Measurements from ENCODE around the gene FNBP1. TPM values are rescaled to one million over a fixed set of nuclear protein-coding genes. Genes with fewer than 3 reads are reported as not detected.

The FNBP1 gene
- total RNA-seq, 1 experiment from 2014 or later, result 80.7 TPM

- TF ChIP-seq CTCF (conservative IDR thresholded peaks at IDR 0.05), result no peak
- no peak for TF ChIP-seq EZH2 (IDR thresholded peaks at IDR 0.05; ENCODE audit: low read depth)
- H4K20me1 ChIP-seq (ENCODE audit: insufficient read depth), result no peaks in the 10 kb centered on the region
- no peak for DNase-seq
- no TSS peak for BruUV-seq (replicated peaks)
- H3K36me3 ChIP-seq (ENCODE audit: low read depth), result no peaks in the 10 kb centered on the region
- peaks cover 14% of the 10 kb centered on the region for H3K4me1 ChIP-seq (replicated peaks; ENCODE audit: insufficient read depth)
- intact Hi-C loops (cut with micrococcal nuclease; ENCODE audit: unreplicated experiment), result no loop called here
- H3K79me2 ChIP-seq (ENCODE audit: low read depth), result no peaks in the 10 kb centered on the region
- H3F3A ChIP-seq (ENCODE audit: insufficient read depth, low read depth), result peaks cover 17% of the 10 kb centered on the region
- no peak overlapping the region for H3K4me3 ChIP-seq
- POLR2A ChIA-PET (ENCODE audit: unreplicated experiment), result no interaction called here
- CTCF ChIA-PET, result no interaction called here
- no peaks in the 10 kb centered on the region for H3K27me3 ChIP-seq (ENCODE audit: insufficient read depth, low read depth)
- H2AFZ ChIP-seq, result no peak overlapping the region
- no peak overlapping the region for H3K4me2 ChIP-seq
- no peaks in the 10 kb centered on the region for H3K9me2 ChIP-seq (ENCODE audit: insufficient read depth)
- H3K27ac ChIP-seq, result no peak overlapping the region
- H3K9me3 ChIP-seq (ENCODE audit: insufficient read depth, low read depth), result no peaks in the 10 kb centered on the region
These were observed 185.8 kb downstream of the FNBP1 start for GRCh38 chr9:129857207-129857606.

GRCh38 chr9:129854588-129855110 lies 188.3 kb downstream of the FNBP1 start:
- ChIA-PET POLR2A (ENCODE audit: unreplicated experiment) (no interaction called here), CTCF (no interaction called here)
- no peaks in the 10 kb centered on the region for H3K36me3 ChIP-seq (ENCODE audit: low read depth)
- no peaks in the 10 kb centered on the region for H3K9me2 ChIP-seq (ENCODE audit: insufficient read depth)
- H3K4me2 ChIP-seq, result no peak overlapping the region
- no peak for DNase-seq
- no peaks in the 10 kb centered on the region for H3K79me2 ChIP-seq (ENCODE audit: low read depth)
- H3K9me3 ChIP-seq (ENCODE audit: insufficient read depth, low read depth), result no peaks in the 10 kb centered on the region; the same call in 1 of the 2 replicates
- H2AFZ ChIP-seq, result no peak overlapping the region
- H3K27me3 ChIP-seq (ENCODE audit: insufficient read depth, low read depth), result no peaks in the 10 kb centered on the region
- no TSS peak for BruUV-seq (replicated peaks)
- peaks cover 23% of the 10 kb centered on the region for H3F3A ChIP-seq (ENCODE audit: insufficient read depth, low read depth)
- intact Hi-C loops (cut with micrococcal nuclease; ENCODE audit: unreplicated experiment), result no loop called here
- H4K20me1 ChIP-seq (ENCODE audit: insufficient read depth), result no peaks in the 10 kb centered on the region
- H3K4me3 ChIP-seq, result no peak overlapping the region
- H3K27ac ChIP-seq, result no peak overlapping the region
- TF ChIP-seq EZH2 (IDR thresholded peaks at IDR 0.05; ENCODE audit: low read depth), result no peak
- TF ChIP-seq CTCF (conservative IDR thresholded peaks at IDR 0.05), result no peak
- peaks cover 24% of the 10 kb centered on the region for H3K4me1 ChIP-seq (replicated peaks; ENCODE audit: insufficient read depth)

- Histone ChIP-seq H3K4me1 (replicated peaks; ENCODE audit: insufficient read depth) (peaks cover 24% of the 10 kb centered on the region), H3F3A (ENCODE audit: insufficient read depth, low read depth) (peaks cover 18% of the 10 kb centered on the region), H3K4me2 (no peak overlapping the region), H3K9me3 (ENCODE audit: insufficient read depth, low read depth) (no peaks in the 10 kb centered on the region; the same call in 1 of the 2 replicates), H3K79me2 (ENCODE audit: low read depth) (no peaks in the 10 kb centered on the region), H3K9me2 (ENCODE audit: insufficient read depth) (no peaks in the 10 kb centered on the region), H3K4me3 (no peak overlapping the region), H2AFZ (no peak overlapping the region), H3K27ac (no peak overlapping the region), H3K36me3 (ENCODE audit: low read depth) (no peaks in the 10 kb centered on the region), H4K20me1 (ENCODE audit: insufficient read depth) (no peaks in the 10 kb centered on the region), H3K27me3 (ENCODE audit: insufficient read depth, low read depth) (no peaks in the 10 kb centered on the region)
- TF ChIP-seq CTCF (conservative IDR thresholded peaks at IDR 0.05) (no peak), EZH2 (IDR thresholded peaks at IDR 0.05; ENCODE audit: low read depth) (no peak)
- CTCF ChIA-PET, result interaction anchor here (0.6 kb wide), 1 partner anchor 370 kb away, joined by 5 read pairs; no protein-coding TSS in a partner anchor
- intact Hi-C loops (cut with micrococcal nuclease; ENCODE audit: unreplicated experiment), result no loop called here
- POLR2A ChIA-PET (ENCODE audit: unreplicated experiment), result no interaction called here
- no TSS peak for BruUV-seq (replicated peaks)
- no peak for DNase-seq
These were observed 189.4 kb downstream of the FNBP1 start for GRCh38 chr9:129853614-129854013.

All from PC-9 (cell line).